B cell (primary cell): ENCODE measurements around the gene MAL.

Source experiments
- CTCF ChIP-seq: fragments of 200-600 bp; IDR thresholded peaks from one replicate; pipeline ENCODE4 v1.8.0; 2022; ENCODE audit warnings: antibody characterized with exemption, mild to moderate bottlenecking
- EZH2 ChIP-seq: IDR thresholded peaks from 2 replicates; pipeline ENCODE4 v1.6.1; 2012; ENCODE audit warnings: borderline replicate concordance, low read depth, mild to moderate bottlenecking, moderate library complexity, low read length; ENCODE audit not compliant: insufficient read depth, poor library complexity, severe bottlenecking

DNA sequence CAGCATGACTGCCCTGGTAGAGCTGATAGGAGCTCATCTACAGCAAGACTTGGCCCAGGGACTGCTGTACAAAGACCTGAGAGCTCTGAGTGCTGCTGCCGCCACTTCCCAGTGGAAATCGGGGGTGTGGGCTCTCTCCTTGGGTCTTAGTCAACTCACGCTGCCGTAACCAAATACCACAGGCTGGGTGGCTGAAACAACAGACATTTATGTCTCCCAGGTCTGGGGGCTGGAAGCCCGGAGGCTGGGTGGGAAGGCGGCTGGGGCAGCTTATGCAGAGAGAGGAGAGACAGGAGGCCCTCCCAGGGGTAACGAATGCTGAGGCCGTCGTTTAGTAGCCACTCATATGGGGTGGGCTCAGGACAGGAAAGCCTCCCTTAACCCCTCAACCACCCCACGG is 15.4 kb upstream of the MAL start:
- TF ChIP-seq CTCF, result no peak
- TF ChIP-seq EZH2, result no peak
